AG10803 (cell line): ENCODE measurements around the gene PDSS2.
"Not testable (repeated sequence)": the region's sequence is repeated elsewhere in the genome, so short reads cannot be mapped to it uniquely, and the experiment has no call there.

ENCODE experiments used
- DNase-seq: peaks from one replicate; pipeline ENCODE4 v3.0.0; 2010; ENCODE audit warnings: low read depth
- H3K4me3 ChIP-seq: 2 replicates; pipeline ENCODE4 v1.5.1; 2011; ENCODE audit warnings: mild to moderate bottlenecking, low read length, control low read depth
- TF ChIP-seq, protein P1 (sequence below): conservative IDR thresholded peaks from 2 replicates; pipeline ENCODE4 v1.5.1; 2011; ENCODE audit warnings: mild to moderate bottlenecking, low read length, control low read depth, inconsistent platforms

Gene PDSS2

GRCh38 chr6:107290491-107290890 is 168.9 kb downstream of the PDSS2 start:
- TF ChIP-seq, protein P1, sequence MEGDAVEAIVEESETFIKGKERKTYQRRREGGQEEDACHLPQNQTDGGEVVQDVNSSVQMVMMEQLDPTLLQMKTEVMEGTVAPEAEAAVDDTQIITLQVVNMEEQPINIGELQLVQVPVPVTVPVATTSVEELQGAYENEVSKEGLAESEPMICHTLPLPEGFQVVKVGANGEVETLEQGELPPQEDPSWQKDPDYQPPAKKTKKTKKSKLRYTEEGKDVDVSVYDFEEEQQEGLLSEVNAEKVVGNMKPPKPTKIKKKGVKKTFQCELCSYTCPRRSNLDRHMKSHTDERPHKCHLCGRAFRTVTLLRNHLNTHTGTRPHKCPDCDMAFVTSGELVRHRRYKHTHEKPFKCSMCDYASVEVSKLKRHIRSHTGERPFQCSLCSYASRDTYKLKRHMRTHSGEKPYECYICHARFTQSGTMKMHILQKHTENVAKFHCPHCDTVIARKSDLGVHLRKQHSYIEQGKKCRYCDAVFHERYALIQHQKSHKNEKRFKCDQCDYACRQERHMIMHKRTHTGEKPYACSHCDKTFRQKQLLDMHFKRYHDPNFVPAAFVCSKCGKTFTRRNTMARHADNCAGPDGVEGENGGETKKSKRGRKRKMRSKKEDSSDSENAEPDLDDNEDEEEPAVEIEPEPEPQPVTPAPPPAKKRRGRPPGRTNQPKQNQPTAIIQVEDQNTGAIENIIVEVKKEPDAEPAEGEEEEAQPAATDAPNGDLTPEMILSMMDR = no peak
- no peak for DNase-seq
- no peak overlapping the region for H3K4me3 ChIP-seq

- not testable (repeated sequence) for H3K4me3 ChIP-seq, DNase-seq
These were observed 170.1 kb downstream of the PDSS2 start for GRCh38 chr6:107289258-107289657.

DNA sequence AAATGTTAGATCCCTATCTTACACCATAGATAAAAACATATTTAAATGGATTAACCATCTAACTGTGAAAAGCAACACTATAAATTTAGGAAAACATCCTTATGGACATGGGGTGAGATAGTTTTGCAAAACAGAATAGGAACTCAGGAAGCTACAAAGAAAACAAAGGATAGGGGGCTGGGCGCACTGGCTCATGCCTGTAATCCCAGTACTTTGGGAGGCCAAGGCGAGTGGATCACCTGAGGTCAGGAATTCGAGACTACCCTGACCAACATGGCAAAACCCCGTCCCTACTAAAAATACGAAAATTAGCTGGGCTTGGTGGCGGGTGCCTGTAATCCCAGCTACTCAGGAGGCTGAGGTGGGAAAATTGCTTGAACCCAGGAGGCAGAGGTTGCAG is 173.7 kb downstream of the PDSS2 start:
- not testable (repeated sequence) for DNase-seq, H3K4me3 ChIP-seq

DNA sequence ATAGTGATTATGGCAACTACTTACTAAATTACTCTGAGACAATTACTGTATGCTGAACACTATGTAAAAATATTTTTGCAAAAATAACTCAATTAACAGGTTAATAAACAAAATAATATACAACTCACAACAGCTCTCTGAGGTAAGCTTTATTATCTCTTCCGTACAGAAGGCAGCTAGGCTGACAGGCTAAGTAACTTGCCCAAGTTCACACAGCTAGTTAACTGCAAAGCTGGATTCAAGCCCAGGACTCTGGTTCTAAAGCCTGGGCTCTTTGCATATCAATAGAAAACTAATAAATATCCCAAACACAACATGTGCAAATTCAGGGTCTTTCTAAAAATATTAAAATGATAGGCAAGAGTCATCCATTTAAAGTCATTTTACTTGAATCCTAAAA is 174.6 kb downstream of the PDSS2 start:
- TF ChIP-seq, protein P1 = no peak
- no peak for DNase-seq
- no peak overlapping the region for H3K4me3 ChIP-seq

DNA sequence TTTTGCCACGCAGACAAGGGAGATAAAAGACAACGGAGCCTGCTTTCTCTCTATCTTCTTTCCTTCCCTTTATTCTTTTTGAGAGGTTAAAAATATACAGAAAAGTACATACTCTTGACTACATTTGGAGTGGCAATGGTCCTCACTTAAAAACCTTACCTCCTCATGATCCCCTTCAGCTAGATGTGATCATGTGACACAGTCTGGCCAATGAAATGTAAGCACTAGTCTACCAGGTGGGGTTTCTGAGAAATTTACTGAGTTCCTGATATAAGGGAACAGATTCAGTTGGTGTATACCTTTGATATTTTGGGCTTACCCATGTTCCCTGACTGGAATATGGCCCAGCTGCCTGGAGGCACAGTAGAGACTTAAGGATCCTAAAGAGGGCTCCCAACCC is 178.6 kb downstream of the PDSS2 start:
- no peak for DNase-seq
- TF ChIP-seq, protein P1 = no peak
- H3K4me3 ChIP-seq = no peak overlapping the region

DNA sequence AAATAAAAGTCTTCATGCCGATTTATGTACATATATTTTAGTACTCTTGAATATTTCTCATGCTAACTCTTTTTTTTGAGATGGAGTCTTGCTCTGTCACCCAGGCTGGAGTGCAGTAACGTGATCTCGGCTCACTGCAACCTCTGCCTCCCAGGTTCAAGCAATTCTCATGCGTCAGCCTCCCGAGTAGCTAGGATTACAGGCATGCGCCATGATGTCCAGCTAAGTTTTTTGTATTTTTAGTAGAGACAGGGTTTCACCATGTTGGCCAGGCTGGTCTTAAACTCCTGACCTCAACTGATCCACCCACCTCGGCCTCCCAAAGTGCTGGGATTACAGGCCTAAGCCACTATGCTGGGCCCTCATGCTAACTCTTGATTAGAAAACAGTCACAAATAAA is 179.4 kb downstream of the PDSS2 start:
- not testable (repeated sequence) for H3K4me3 ChIP-seq, DNase-seq

GRCh38 chr6:107275330-107275865 is 184.0 kb downstream of the PDSS2 start:
- TF ChIP-seq, protein P1 = no peak
- H3K4me3 ChIP-seq = no peak overlapping the region
- DNase-seq = no peak

DNA sequence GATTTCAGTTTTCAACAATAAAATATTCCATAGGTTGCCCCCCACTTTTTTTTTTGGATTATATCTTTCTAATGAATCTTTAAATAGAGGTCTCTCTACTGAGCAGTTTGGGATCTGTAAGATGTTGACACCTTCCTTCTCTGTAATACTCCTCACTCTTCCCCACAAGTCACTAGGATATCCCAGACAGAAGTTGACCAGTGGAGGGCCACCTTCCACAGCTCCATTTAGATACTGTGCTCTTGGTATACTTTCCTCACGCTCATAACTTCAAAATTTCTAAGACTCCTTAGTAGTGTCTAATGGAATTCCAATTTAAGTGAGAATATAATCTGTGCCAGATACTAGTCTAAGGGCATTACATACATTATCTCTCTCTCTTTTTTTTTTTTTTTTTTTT is 185.1 kb downstream of the PDSS2 start:
- TF ChIP-seq, protein P1 = no peak
- DNase-seq = no peak
- H3K4me3 ChIP-seq = no peak overlapping the region

DNA sequence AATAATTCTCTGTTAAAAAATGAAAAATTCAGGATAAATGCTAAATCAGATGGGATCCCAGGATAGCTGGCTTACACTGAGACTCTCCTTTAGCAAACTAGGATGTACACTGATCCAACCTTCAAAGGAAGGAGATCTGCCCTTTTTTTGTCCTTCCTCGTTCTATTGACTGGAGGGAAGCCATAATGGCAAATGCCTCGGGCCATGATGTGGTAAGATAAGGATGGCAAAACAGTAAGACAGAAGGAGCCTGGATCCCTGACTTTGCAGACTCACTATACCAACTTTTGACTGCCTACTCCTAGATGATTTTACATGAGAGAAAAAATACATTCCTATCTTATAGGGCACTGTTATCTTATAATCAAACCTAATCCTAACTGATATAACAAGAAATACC is 187.1 kb downstream of the PDSS2 start:
- DNase-seq = no peak
- TF ChIP-seq, protein P1 = no peak
- H3K4me3 ChIP-seq = no peak overlapping the region
